ENCODE measurements around the gene CLCF1. TPM values are rescaled to one million over a fixed set of nuclear protein-coding genes. Genes with fewer than 3 reads are reported as not detected.

CLCF1 gene
- total and polyA plus RNA-seq, 4 donors = 0.50 to 3.3 (median 1.1) TPM

GRCh38 chr11:67416416-67417335 is 43.3 kb upstream of the CLCF1 start:
- Histone ChIP-seq H3K4me1 (ENCODE audit: control insufficient read depth, insufficient read depth, low read length) (peaks cover 64% of the 10 kb centered on the region), H3K27ac (ENCODE audit: low read depth, low read length) (no peak overlapping the region), H3K4me3 (ENCODE audit: low read depth, low read length) (peak overlapping the region; percentile 9), H3K9me3 (ENCODE audit: control insufficient read depth, insufficient read depth, low read length) (no peaks in the 10 kb centered on the region), H3K27me3 (ENCODE audit: control insufficient read depth, insufficient read depth, low read length) (peaks cover 17% of the 10 kb centered on the region), H3K36me3 (ENCODE audit: control insufficient read depth, insufficient read depth, low read length) (peaks cover 14% of the 10 kb centered on the region)
- 38% methylated on average over 17 of the region's 21 CpGs for WGBS (ENCODE audit: insufficient coverage)
- DNase-seq (ENCODE audit: low read depth in 4 of 6, low spot score in 6 of 6) = peak in 2 of 6 donors; percentile 45 to 62

- Histone ChIP-seq H3K4me3 (ENCODE audit: low read depth, low read length) (peak within 1 kb of the TSS; percentile 9), H3K36me3 (ENCODE audit: control insufficient read depth, insufficient read depth, low read length) (peaks cover 14% of the 10 kb centered on the region), H3K27ac (ENCODE audit: low read depth, low read length) (no peak within 1 kb of the TSS), H3K27me3 (ENCODE audit: control insufficient read depth, insufficient read depth, low read length) (peaks cover 17% of the 10 kb centered on the region), H3K4me1 (ENCODE audit: control insufficient read depth, insufficient read depth, low read length) (peaks cover 64% of the 10 kb centered on the region), H3K9me3 (ENCODE audit: control insufficient read depth, insufficient read depth, low read length) (no peaks in the 10 kb centered on the region)
- DNase-seq (ENCODE audit: low read depth in 4 of 6, low spot score in 6 of 6) = no peak
- WGBS (ENCODE audit: insufficient coverage) = 6% methylated on average over 54 of the region's 67 CpGs
Observed at GRCh38 chr11:67415501-67416304, 42.3 kb upstream of the CLCF1 start, which contains the start of gene CARNS1. TSS of gene CARNS1 (plus strand) at chr11:67415678. CDS start at chr11:67416200, 522 bp downstream.

GRCh38 chr11:67413266-67413849 is 40.0 kb upstream of the CLCF1 start:
- Histone ChIP-seq H3K36me3 (ENCODE audit: control insufficient read depth, insufficient read depth, low read length) (peaks cover 6% of the 10 kb centered on the region), H3K4me1 (ENCODE audit: control insufficient read depth, insufficient read depth, low read length) (peaks cover 63% of the 10 kb centered on the region), H3K27ac (ENCODE audit: low read depth, low read length) (no peak overlapping the region), H3K27me3 (ENCODE audit: control insufficient read depth, insufficient read depth, low read length) (peaks cover 17% of the 10 kb centered on the region), H3K4me3 (ENCODE audit: low read depth, low read length) (no peak overlapping the region), H3K9me3 (ENCODE audit: control insufficient read depth, insufficient read depth, low read length) (no peaks in the 10 kb centered on the region)
- DNase-seq (ENCODE audit: low read depth in 4 of 6, low spot score in 6 of 6) = no peak
- WGBS (ENCODE audit: insufficient coverage) = 100% methylated on average over 1 of the region's 2 CpGs

GRCh38 chr11:67412495-67413179 is 39.2 kb upstream of the CLCF1 start:
- no peak for DNase-seq (ENCODE audit: low read depth in 4 of 6, low spot score in 6 of 6)
- Histone ChIP-seq H3K4me3 (ENCODE audit: low read depth, low read length) (no peak overlapping the region), H3K9me3 (ENCODE audit: control insufficient read depth, insufficient read depth, low read length) (no peaks in the 10 kb centered on the region), H3K27me3 (ENCODE audit: control insufficient read depth, insufficient read depth, low read length) (peaks cover 17% of the 10 kb centered on the region), H3K36me3 (ENCODE audit: control insufficient read depth, insufficient read depth, low read length) (peaks cover 5% of the 10 kb centered on the region), H3K4me1 (ENCODE audit: control insufficient read depth, insufficient read depth, low read length) (peaks cover 60% of the 10 kb centered on the region), H3K27ac (ENCODE audit: low read depth, low read length) (no peak overlapping the region)
- WGBS (ENCODE audit: insufficient coverage) = 75% methylated on average over 8 of the region's 9 CpGs

GRCh38 chr11:67411785-67412152 is 38.4 kb upstream of the CLCF1 start:
- Histone ChIP-seq H3K9me3 (ENCODE audit: control insufficient read depth, insufficient read depth, low read length) (no peaks in the 10 kb centered on the region), H3K36me3 (ENCODE audit: control insufficient read depth, insufficient read depth, low read length) (no peaks in the 10 kb centered on the region), H3K27ac (ENCODE audit: low read depth, low read length) (no peak overlapping the region), H3K27me3 (ENCODE audit: control insufficient read depth, insufficient read depth, low read length) (peaks cover 17% of the 10 kb centered on the region), H3K4me1 (ENCODE audit: control insufficient read depth, insufficient read depth, low read length) (peaks cover 54% of the 10 kb centered on the region), H3K4me3 (ENCODE audit: low read depth, low read length) (no peak overlapping the region)
- no peak for DNase-seq (ENCODE audit: low read depth in 4 of 6, low spot score in 6 of 6)
- WGBS (ENCODE audit: insufficient coverage) = 85% methylated on average over 6 of the region's 7 CpGs

- Histone ChIP-seq H3K27me3 (ENCODE audit: control insufficient read depth, insufficient read depth, low read length) (peaks cover 17% of the 10 kb centered on the region), H3K4me3 (ENCODE audit: low read depth, low read length) (no peak overlapping the region), H3K36me3 (ENCODE audit: control insufficient read depth, insufficient read depth, low read length) (no peaks in the 10 kb centered on the region), H3K27ac (ENCODE audit: low read depth, low read length) (peak overlapping the region; percentile 33), H3K9me3 (ENCODE audit: control insufficient read depth, insufficient read depth, low read length) (no peaks in the 10 kb centered on the region), H3K4me1 (ENCODE audit: control insufficient read depth, insufficient read depth, low read length) (peaks cover 48% of the 10 kb centered on the region)
- 81% methylated on average over 17 of the region's 17 CpGs for WGBS (ENCODE audit: insufficient coverage)
- no peak for DNase-seq (ENCODE audit: low read depth in 4 of 6, low spot score in 6 of 6)
Observed at GRCh38 chr11:67410984-67411784, 37.8 kb upstream of the CLCF1 start.

- no peak overlapping the region for H3K4me3 ChIP-seq (ENCODE audit: low read depth, low read length)
- H3K4me1 ChIP-seq (ENCODE audit: control insufficient read depth, insufficient read depth, low read length) = peaks cover 43% of the 10 kb centered on the region
- 27% methylated on average over 12 of the region's 15 CpGs for WGBS (ENCODE audit: insufficient coverage)
- no peaks in the 10 kb centered on the region for H3K9me3 ChIP-seq (ENCODE audit: control insufficient read depth, insufficient read depth, low read length)
- DNase-seq (ENCODE audit: low read depth in 4 of 6, low spot score in 6 of 6) = peak in 2 of 6 donors; percentile 18 to 51
- H3K27ac ChIP-seq (ENCODE audit: low read depth, low read length) = peak overlapping the region; percentile 33
- H3K27me3 ChIP-seq (ENCODE audit: control insufficient read depth, insufficient read depth, low read length) = peaks cover 17% of the 10 kb centered on the region
- H3K36me3 ChIP-seq (ENCODE audit: control insufficient read depth, insufficient read depth, low read length) = no peaks in the 10 kb centered on the region
Observed at GRCh38 chr11:67410369-67410831, 37.0 kb upstream of the CLCF1 start.

GRCh38 chr11:67409781-67410368 is 36.5 kb upstream of the CLCF1 start:
- peaks cover 12% of the 10 kb centered on the region for H3K27me3 ChIP-seq (ENCODE audit: control insufficient read depth, insufficient read depth, low read length)
- WGBS (ENCODE audit: insufficient coverage) = 42% methylated on average over 9 of the region's 13 CpGs
- H3K36me3 ChIP-seq (ENCODE audit: control insufficient read depth, insufficient read depth, low read length) = no peaks in the 10 kb centered on the region

More at GRCh38 chr11:67409781-67410368, 36.5 kb upstream of the CLCF1 start:
- Histone ChIP-seq H3K4me1 (ENCODE audit: control insufficient read depth, insufficient read depth, low read length) (peaks cover 37% of the 10 kb centered on the region), H3K4me3 (ENCODE audit: low read depth, low read length) (no peak overlapping the region), H3K27ac (ENCODE audit: low read depth, low read length) (no peak overlapping the region), H3K9me3 (ENCODE audit: control insufficient read depth, insufficient read depth, low read length) (no peaks in the 10 kb centered on the region)
- DNase-seq (ENCODE audit: low read depth in 4 of 6, low spot score in 6 of 6) = no peak

Data from spinal cord (tissue), 10 donors.